ENCODE results near the gene TESK1. TPM values are rescaled to one million over a fixed set of nuclear protein-coding genes. Genes with fewer than 3 reads are reported as not detected.

TESK1 gene
- total and polyA plus RNA-seq, 2 of the 8 experiments (the other 6 are each of a cell fraction or from before 2014, with no cell fraction given), result 13.5 to 13.9 TPM

GRCh38 chr9:35656831-35657545, 51.9 kb downstream of the TESK1 start:
- Histone ChIP-seq H2BK12ac (ENCODE audit: low read depth, low read length) (peak overlapping the region; percentile 10), H3K9me3 (ENCODE audit: insufficient read depth in 2 of 2, low read depth in 1 of 2, low read length in 1 of 2) (no peaks in the 10 kb centered on the region), H3K56ac (replicated peaks; ENCODE audit: insufficient read length, low read depth, low read length) (no peak overlapping the region), H3K4me3 (ENCODE audit: extremely low read depth in 1 of 4, insufficient read depth in 2 of 4, low read depth in 3 of 4, low read length in 4 of 4) (peak overlapping the region; percentile 48 to 92 (median 76)), H4K20me1 (replicated peaks in 1 of 2; ENCODE audit: control insufficient read depth in 1 of 2, insufficient read depth in 2 of 2, low read length in 2 of 2) (peaks cover 2 to 5% of the 10 kb centered on the region in 2 experiments), H3K23me2 (ENCODE audit: low read depth, low read length) (peaks cover 10% of the 10 kb centered on the region), H2BK120ac (replicated peaks; ENCODE audit: low read depth, low read length) (no peak overlapping the region), H3K27me3 (replicated peaks in 1 of 4; ENCODE audit: control insufficient read depth in 3 of 4, extremely low read depth in 1 of 4, insufficient read depth in 3 of 4, low read length in 3 of 4) (peaks cover 0 to 7% (median 0%) of the 10 kb centered on the region in 4 experiments; a peak in 1 of 7 replicates), H3K36me3 (ENCODE audit: control insufficient read depth in 2 of 4, insufficient read depth in 4 of 4, low read length in 3 of 4) (peaks cover 5 to 18% (median 6%) of the 10 kb centered on the region in 4 experiments), H3K14ac (ENCODE audit: insufficient read length) (no peak overlapping the region), H4K91ac (replicated peaks; ENCODE audit: insufficient read length, low read length) (peak overlapping the region; percentile 0), H3K4me2 (ENCODE audit: insufficient read depth in 1 of 2, low read depth in 2 of 2, low read length in 2 of 2) (peak overlapping the region; percentile 77 to 92), H3K9ac (replicated peaks in 1 of 4; ENCODE audit: extremely low read depth in 1 of 4, low read depth in 3 of 4, low read length in 3 of 4) (peak overlapping the region in 3 of 4 experiments; percentile 63 to 90 (median 88); a peak in 6 of 7 replicates), H3K18ac (ENCODE audit: extremely low read depth, low read length) (peak overlapping the region; percentile 64), H2BK5ac (ENCODE audit: low read depth, low read length) (no peak overlapping the region), H2AK5ac (ENCODE audit: low read depth, low read length) (no peak overlapping the region), H3K79me2 (ENCODE audit: control insufficient read depth in 1 of 2, insufficient read depth in 2 of 2, low read length in 2 of 2) (no peaks in the 10 kb centered on the region), H2AFZ (ENCODE audit: low read length) (peak overlapping the region; percentile 96), H4K8ac (ENCODE audit: extremely low read depth, insufficient read depth, low read length) (peak overlapping the region; percentile 39; the same call in 1 of the 2 replicates), H3K23ac (ENCODE audit: insufficient read length) (no peak overlapping the region), H2BK15ac (ENCODE audit: low read length) (peak overlapping the region; percentile 10), H3K27ac (ENCODE audit: low read depth, low read length) (0 out of 2 replicates have a peak overlapping the region, but pooled peaks have one; percentile 99), H3K79me1 (ENCODE audit: low read depth, low read length) (peaks cover 1% of the 10 kb centered on the region; the same call in 1 of the 2 replicates), H3K4ac (replicated peaks; ENCODE audit: insufficient read length, low read depth, low read length) (peak overlapping the region; percentile 57), H4K5ac (ENCODE audit: insufficient read length, low read depth, low read length) (no peak overlapping the region), H2BK20ac (ENCODE audit: low read length) (no peak overlapping the region), H3K4me1 (replicated peaks in 1 of 4; ENCODE audit: control insufficient read depth in 3 of 4, insufficient read depth in 4 of 4, low read length in 3 of 4) (peaks cover 0 to 2% (median 0%) of the 10 kb centered on the region in 4 experiments; a peak in 4 of 7 replicates)
- no peak for DNase-seq (ENCODE audit: low read depth in 1 of 2, low spot score in 2 of 2)
- POLR2A ChIA-PET (ENCODE audit: partially characterized antibody), result interaction anchor here (0.8 to 7.9 kb wide), 21 partner anchors 9 to 585 kb away, joined by 3 to 84 read pairs (median 4); partner anchors contain the start of genes CA9, CREB3, TLN1 and TPM2
- CTCF ChIA-PET (ENCODE audit: partially characterized antibody), result interaction anchor here (0.6 to 15.9 kb wide), 26 partner anchors 9 to 496 kb away, joined by 3 to 347 read pairs (median 4); partner anchors contain the start of genes CA9, CREB3, SIT1 and SPAG8
- FAIRE-seq, result no peak
- TF ChIP-seq MAX (IDR thresholded peaks at IDR 0.05) (no peak), SP4 (IDR thresholded peaks at IDR 0.05; ENCODE audit: low read length) (no peak), KDM4A (IDR thresholded peaks at IDR 0.05; ENCODE audit: low read depth, low read length, severe bottlenecking) (peak; percentile 56)
- WGBS, 2 experiments (ENCODE audit: extremely low coverage in 1 of 2, insufficient coverage in 1 of 2, insufficient read length in 1 of 2, insufficient replicate concordance in 2 of 2, low coverage in 1 of 2, low lambda C conversion rate in 2 of 2, missing lambda C conversion rate in 1 of 2), result 46% methylated on average over 25 of the region's 25 CpGs; no CpG with 5 or more reads in 1 of the 2 experiments
